ENCODE data around the gene CLPSL2.

GRCh38 chr6:35781290-35781689, 4.9 kb downstream of the CLPSL2 start:
- TF ChIP-seq NR2C2 (CRISPR knock-in tag; IDR thresholded peaks at IDR 0.05) (no peak), ZNF512 (CRISPR knock-in tag; IDR thresholded peaks at IDR 0.05; ENCODE audit: borderline replicate concordance) (no peak), CTCF (IDR thresholded peaks at IDR 0.05) (no peak), CBFB (CRISPR knock-in tag; IDR thresholded peaks at IDR 0.05; ENCODE audit: low read depth) (no peak), FOXJ3 (CRISPR knock-in tag; IDR thresholded peaks at IDR 0.05; ENCODE audit: borderline replicate concordance) (no peak), ATF2 (CRISPR knock-in tag; IDR thresholded peaks at IDR 0.05; ENCODE audit: borderline replicate concordance, low read depth) (no peak), ZNF416 (CRISPR knock-in tag; IDR thresholded peaks at IDR 0.05) (no peak), FOXP4 (CRISPR knock-in tag; IDR thresholded peaks at IDR 0.05) (no peak), JUN (CRISPR knock-in tag; IDR thresholded peaks at IDR 0.05) (no peak), RELA (CRISPR knock-in tag; IDR thresholded peaks at IDR 0.05; ENCODE audit: borderline replicate concordance) (no peak)
